Measurements from ENCODE around the gene ZNF432. TPM values are rescaled to one million over a fixed set of nuclear protein-coding genes. Genes with fewer than 3 reads are reported as not detected.
A peak's percentile ranks its signal among the peaks of the same experiment; 100 is the strongest.

The ZNF432 gene
- polyA plus RNA-seq, 3 donors from 2014 or later: 0.31 to 9.2 (median 3.6) TPM

DNA sequence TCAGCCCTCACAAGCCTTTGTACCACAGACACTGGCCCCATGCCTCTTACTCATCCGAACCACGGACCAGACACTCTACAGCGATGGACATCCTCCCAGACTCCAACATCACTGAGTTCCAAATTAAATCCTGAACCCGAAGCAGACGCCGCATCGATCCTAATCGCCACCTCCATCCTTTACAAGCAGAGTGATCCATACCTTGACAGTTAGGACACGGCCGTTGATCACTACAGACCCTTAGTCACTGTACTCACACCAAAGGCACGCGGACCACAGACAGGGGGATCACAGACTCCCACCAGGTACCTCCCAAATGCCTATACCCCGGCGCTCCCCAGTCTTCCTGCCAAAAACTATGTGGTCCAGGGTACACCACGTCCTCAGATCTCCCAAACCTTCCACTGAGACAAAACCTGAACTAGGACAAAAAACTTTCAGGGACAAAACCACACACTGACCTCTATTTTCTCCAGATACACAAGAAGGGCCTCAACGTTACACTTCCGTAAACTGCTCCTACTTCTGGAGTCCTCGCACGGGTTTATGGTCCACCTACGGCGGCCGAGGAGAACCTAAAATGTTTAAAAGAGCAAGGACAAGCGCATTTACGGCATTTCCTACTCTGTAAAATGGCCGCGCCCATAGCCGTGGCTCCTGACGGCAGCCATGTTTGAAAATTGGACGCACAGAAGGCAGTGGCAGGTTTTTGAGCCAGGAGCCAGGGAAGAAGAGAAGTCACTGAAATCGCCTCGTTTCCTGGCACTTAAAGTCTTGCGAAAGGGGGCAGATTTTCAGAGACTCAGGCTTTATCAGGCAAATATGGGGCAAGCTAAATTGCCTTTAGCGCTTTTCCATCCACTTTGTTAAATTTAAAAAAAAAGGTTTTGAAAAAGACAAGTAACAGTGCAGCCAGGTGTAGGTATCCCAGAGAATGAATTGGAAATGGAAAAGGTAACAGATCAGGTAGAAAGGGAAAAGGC, 62.0 kb downstream of the ZNF432 start, which contains the start of gene ZNF350:
Gene ZNF350, minus strand, starts transcription at position 532 of the 983 bp plus-strand sequence. CDS start 12,480 bp downstream, outside the sequence.
- Mint-ChIP-seq H3K4me3 (peak within 1 kb of the TSS; percentile 93 to 98 (median 97)), H3K9me3 (peaks cover 26 to 71% (median 63%) of the 10 kb centered on the region in 6 donors), H3K4me1 (peaks cover 20 to 49% of the 10 kb centered on the region in 2 donors), H3K27ac (peak within 1 kb of the TSS; percentile 90 to 97 (median 95)), H3K27me3 (ENCODE audit: low read depth in 3 of 3) (peaks cover 6 to 11% (median 9%) of the 10 kb centered on the region in 3 donors), H3K36me3 (peaks cover 40 to 51% (median 49%) of the 10 kb centered on the region in 3 donors)
- peak; percentile 88 to 90 (median 89) for DNase-seq

DNA sequence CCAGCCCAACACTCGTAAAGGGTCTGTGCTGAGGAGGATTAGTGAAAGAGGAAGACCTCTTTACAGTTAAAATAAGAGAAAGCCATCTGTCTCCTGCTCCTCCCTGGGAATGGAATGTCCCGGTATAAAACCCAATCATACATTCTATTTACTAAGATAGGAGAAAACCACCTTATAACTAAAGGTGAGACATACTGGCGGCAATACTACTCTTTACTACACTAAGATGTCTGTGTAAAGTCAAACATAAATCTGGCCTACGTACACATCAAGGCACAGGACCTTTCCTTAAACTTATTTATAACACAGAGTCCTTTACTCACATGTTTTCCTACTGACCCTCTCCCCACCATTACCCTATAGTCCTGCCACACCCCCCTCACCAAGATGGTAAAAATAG, 65.3 kb downstream of the ZNF432 start:
- H3K27me3 Mint-ChIP-seq (ENCODE audit: low read depth in 3 of 3): peaks cover 6 to 8% (median 7%) of the 10 kb centered on the region in 3 donors
- H3K36me3 Mint-ChIP-seq: peaks cover 56 to 71% (median 66%) of the 10 kb centered on the region in 3 donors
- H3K4me3 Mint-ChIP-seq: no peak overlapping the region
- peaks cover 24 to 60% of the 10 kb centered on the region in 2 donors for H3K4me1 Mint-ChIP-seq
- H3K27ac Mint-ChIP-seq: no peak overlapping the region
- peaks cover 19 to 77% (median 64%) of the 10 kb centered on the region in 6 donors for H3K9me3 Mint-ChIP-seq
- DNase-seq: no peak

Other genes with a start within 250 kb of the ZNF432 start
- gene ZNF577, start 160.9 kb downstream of the ZNF432 start, polyA plus RNA-seq: 1 to 10 TPM; 1.5 to 6.8 (median 4.0) TPM
- gene ZNF649, start 143.8 kb downstream of the ZNF432 start, polyA plus RNA-seq: 10 to 100 TPM in 2 of 3 donors, 1 to 10 TPM in 1; 6.8 to 12.2 (median 11.0) TPM
- gene ZNF613, start 121.4 kb downstream of the ZNF432 start, polyA plus RNA-seq: 1 to 10 TPM; 2.9 to 6.8 (median 5.8) TPM
- gene ZNF350, start 62.0 kb downstream of the ZNF432 start, polyA plus RNA-seq: 10 to 100 TPM; 15.3 to 23.1 (median 22.6) TPM
- 1 to 10 TPM; 4.1 to 9.8 (median 8.9) TPM for gene ZNF615, start 40.6 kb downstream of the ZNF432 start, polyA plus RNA-seq
- gene ZNF614, start 20.5 kb downstream of the ZNF432 start, polyA plus RNA-seq: 1 to 10 TPM; 5.2 to 6.7 (median 6.1) TPM
- gene ZNF841, start 46.9 kb upstream of the ZNF432 start, polyA plus RNA-seq: 1 to 10 TPM; 3.4 to 5.6 (median 4.9) TPM
- 10 to 100 TPM in 1 of 3 donors, 1 to 10 TPM in 1, not detected in 1; 3.2 to 10.7 TPM for gene ZNF616, start 91.1 kb upstream of the ZNF432 start, polyA plus RNA-seq
- gene ZNF836, start 122.8 kb upstream of the ZNF432 start, polyA plus RNA-seq: 10 to 100 TPM in 1 of 3 donors, 1 to 10 TPM in 2; 7.2 to 15.9 (median 7.7) TPM
- 100 to 1,000 TPM; 219 to 249 (median 243) TPM for gene PPP2R1A, start 141.2 kb upstream of the ZNF432 start, polyA plus RNA-seq
- gene ZNF766, start 220.7 kb upstream of the ZNF432 start, polyA plus RNA-seq: 10 to 100 TPM; 25.6 to 47.8 (median 32.4) TPM
- gene ZNF480, start 248.3 kb upstream of the ZNF432 start, polyA plus RNA-seq: 10 to 100 TPM; 12.4 to 22.4 (median 22.0) TPM